OCI-LY7 (cell line): ENCODE results near the gene LGALS1.

Experiments used
- CTCF ChIP-seq: fragments of 200-600 bp; sonication (generic); conservative IDR thresholded peaks from 2 replicates; pipeline ENCODE4 v1.5.1; 2014; ENCODE audit warnings: mild to moderate bottlenecking, antibody characterized with exemption, low read length, moderate library complexity, mixed read lengths
- EZH2phosphoT487 ChIP-seq: fragments of 200-600 bp; sonication (generic); IDR thresholded peaks from 2 replicates; pipeline ENCODE4 v1.6.1; 2018; ENCODE audit warnings: low read depth, borderline replicate concordance, mild to moderate bottlenecking, mixed run types, antibody characterized with exemption, low read length, moderate library complexity, mixed read lengths

- TF ChIP-seq CTCF (no peak), EZH2phosphoT487 (no peak)
Observed at GRCh38 chr22:37677493-37677974, 2.1 kb downstream of the LGALS1 start.
